Spleen (tissue), 11 donors: ENCODE results near the gene TACC3. TPM values are rescaled to one million over a fixed set of nuclear protein-coding genes. Genes with fewer than 3 reads are reported as not detected.

Source experiments
- DNase-seq: peaks from one replicate; pipeline ENCODE4 v3.0.0-alpha.2; 2020
- H3K27ac ChIP-seq, 8 donors: fragments of 200-600 bp; sonication (generic) in 7 of 8; 1 replicate in 4 of 8; 2 replicates in 4 of 8; pipeline versions ENCODE4 v1.5.0 to v1.8.0; 2016 to 2021; ENCODE audit warnings: inconsistent platforms in 4 of 8, mild to moderate bottlenecking in 4 of 8, moderate library complexity in 1 of 8
- H3K27me3 ChIP-seq, 7 donors: fragments of 200-600 bp; sonication (generic) in 6 of 7; replicated peaks in 1 of 7; 1 replicate in 4 of 7; 2 replicates in 3 of 7; pipeline versions ENCODE4 v1.5.0 to v1.8.0; 2016 to 2021; ENCODE audit warnings: inconsistent platforms in 3 of 7, mild to moderate bottlenecking in 1 of 7
- H3K36me3 ChIP-seq, 6 donors: fragments of 200-600 bp; sonication (generic) in 5 of 6; 1 replicate in 4 of 6; 2 replicates in 2 of 6; pipeline versions ENCODE4 v1.5.0 to v1.8.0; 2016 to 2021; ENCODE audit warnings: inconsistent platforms in 2 of 6
- H3K4me1 ChIP-seq, 6 donors: fragments of 200-600 bp; sonication (generic) in 5 of 6; 1 replicate in 3 of 6; 2 replicates in 3 of 6; pipeline versions ENCODE4 v1.5.0 to v1.8.0; 2016 to 2021; ENCODE audit warnings: inconsistent platforms in 3 of 6
- H3K4me3 ChIP-seq, 8 donors: fragments of 200-600 bp; sonication (generic) in 7 of 8; 1 replicate in 4 of 8; 2 replicates in 4 of 8; pipeline versions ENCODE4 v1.5.0 to v1.8.0; 2016 to 2021; ENCODE audit warnings: inconsistent platforms in 4 of 8, mild to moderate bottlenecking in 4 of 8, moderate library complexity in 2 of 8
- H3K9me3 ChIP-seq, 8 donors: fragments of 200-600 bp; sonication (generic) in 7 of 8; 1 replicate in 4 of 8; 2 replicates in 4 of 8; pipeline versions ENCODE4 v1.5.0 to v1.8.0; 2016 to 2021; ENCODE audit warnings: inconsistent platforms in 4 of 8
- POLR2A ChIP-seq, 3 donors: fragments of 450-650 bp; IDR thresholded peaks; one replicate each; pipeline ENCODE4 v1.5.1; 2017; ENCODE audit warnings: antibody characterized with exemption in 3 of 3, mild to moderate bottlenecking in 1 of 3
- POLR2AphosphoS5 ChIP-seq, 3 donors: sonication (generic); formaldehyde crosslinking; IDR thresholded peaks; one replicate each; pipeline ENCODE4 v1.5.1; 2017; ENCODE audit warnings: antibody characterized with exemption in 3 of 3
- WGBS, 5 donors: extraction: QIAGEN DNeasy Blood & Tissue Kit in 3 of 5; methylation state at CpG; one replicate each; pipeline versions ENCODE4 v1.1.5 to v1.1.7; 2013 to 2018; 5-methylcytosine and 5-hydroxymethylcytosine counted together
- intact Hi-C: fragments of 100-400 bp; cut with DNase I; formaldehyde crosslinking; loops from one replicate; pipeline ENCODE4 v1.15.0; 2023; ENCODE audit warnings: low total_unique reads
- polyA plus RNA-seq, 3 donors: library from polyadenylated mRNA; stranded (reverse); fragments of 200-250 nt; gene quantifications; one replicate each; pipeline ENCODE4 v1.2.1, GENCODE V29; 2013
- total RNA-seq, 7 donors: library from RNA; depleted of rRNA in 3 of 7; stranded (reverse); fragments of >200 nt in 3 of 7; fragmentation: NEBNext Ultra II Directional in 4 of 7; extraction: Animal tissue kit (Norgen Biotek cat#: 25700) in 4 of 7; gene quantifications; one replicate each; pipeline versions ENCODE4 v1.1.0 to v1.2.1, GENCODE V29; 2016 to 2021
- TF ChIP-seq, protein P1 (sequence below), 11 experiments: fragments of 200-600 bp in 7 of 11; fragments of 450-650 bp in 4 of 11; sonication (generic) in 4 of 11; IDR thresholded peaks in 8 of 11; conservative IDR thresholded peaks in 3 of 11; 1 replicate in 7 of 11; 2 replicates in 4 of 11; pipeline versions ENCODE4 v1.4.0 to v1.8.0; 2016 to 2021; ENCODE audit warnings: antibody characterized with exemption in 11 of 11, inconsistent platforms in 4 of 11, mild to moderate bottlenecking in 1 of 11
- donor health status: healthy with polysubstance abuse.
- donor health status: DM: no; HTN: no; CAD: no; lungs with moderate emphysema.
- donor health status: DM: no; HTN: no; CAD: no.
- donor health status: Bipolar disorder and iron deficiency.
- donor health status: healthy.
- donor health status: DM: no; HTN: no; CAD: no.
- donor health status: DM: yes; HTN: yes; CAD: no.

The TACC3 gene
- total and polyA plus RNA-seq, 10 donors: 33.3 to 84.4 (median 53.4) TPM

GRCh38 chr4:1767770-1768366 lies 46.5 kb downstream of the TACC3 start:
- no peaks in the 10 kb centered on the region for H3K9me3 ChIP-seq
- H3K27me3 ChIP-seq: peaks cover 0 to 100% (median 40%) of the 10 kb centered on the region in 7 donors
- H3K4me3 ChIP-seq: peak overlapping the region in 6 of 8 donors; percentile 9 to 68 (median 36)
- H3K4me1 ChIP-seq: peaks cover 7 to 54% (median 34%) of the 10 kb centered on the region in 6 donors
- H3K36me3 ChIP-seq: no peaks in the 10 kb centered on the region
- 19 to 45% (median 23%) methylated on average over 3 to 29 of the region's 32 CpGs for WGBS, 5 donors
- no peak overlapping the region for H3K27ac ChIP-seq
- intact Hi-C loops: no loop called here
- TF ChIP-seq POLR2AphosphoS5 (IDR thresholded peaks at IDR 0.05) (no peak), POLR2A (IDR thresholded peaks at IDR 0.05) (no peak)
- TF ChIP-seq, protein P1, sequence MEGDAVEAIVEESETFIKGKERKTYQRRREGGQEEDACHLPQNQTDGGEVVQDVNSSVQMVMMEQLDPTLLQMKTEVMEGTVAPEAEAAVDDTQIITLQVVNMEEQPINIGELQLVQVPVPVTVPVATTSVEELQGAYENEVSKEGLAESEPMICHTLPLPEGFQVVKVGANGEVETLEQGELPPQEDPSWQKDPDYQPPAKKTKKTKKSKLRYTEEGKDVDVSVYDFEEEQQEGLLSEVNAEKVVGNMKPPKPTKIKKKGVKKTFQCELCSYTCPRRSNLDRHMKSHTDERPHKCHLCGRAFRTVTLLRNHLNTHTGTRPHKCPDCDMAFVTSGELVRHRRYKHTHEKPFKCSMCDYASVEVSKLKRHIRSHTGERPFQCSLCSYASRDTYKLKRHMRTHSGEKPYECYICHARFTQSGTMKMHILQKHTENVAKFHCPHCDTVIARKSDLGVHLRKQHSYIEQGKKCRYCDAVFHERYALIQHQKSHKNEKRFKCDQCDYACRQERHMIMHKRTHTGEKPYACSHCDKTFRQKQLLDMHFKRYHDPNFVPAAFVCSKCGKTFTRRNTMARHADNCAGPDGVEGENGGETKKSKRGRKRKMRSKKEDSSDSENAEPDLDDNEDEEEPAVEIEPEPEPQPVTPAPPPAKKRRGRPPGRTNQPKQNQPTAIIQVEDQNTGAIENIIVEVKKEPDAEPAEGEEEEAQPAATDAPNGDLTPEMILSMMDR (IDR thresholded peaks at IDR 0.05 in 8 of 11, conservative IDR thresholded peaks at IDR 0.05 in 3 of 11): peak in 6 of 11 experiments; percentile 12 to 32 (median 26)
- DNase-seq: no peak

DNA sequence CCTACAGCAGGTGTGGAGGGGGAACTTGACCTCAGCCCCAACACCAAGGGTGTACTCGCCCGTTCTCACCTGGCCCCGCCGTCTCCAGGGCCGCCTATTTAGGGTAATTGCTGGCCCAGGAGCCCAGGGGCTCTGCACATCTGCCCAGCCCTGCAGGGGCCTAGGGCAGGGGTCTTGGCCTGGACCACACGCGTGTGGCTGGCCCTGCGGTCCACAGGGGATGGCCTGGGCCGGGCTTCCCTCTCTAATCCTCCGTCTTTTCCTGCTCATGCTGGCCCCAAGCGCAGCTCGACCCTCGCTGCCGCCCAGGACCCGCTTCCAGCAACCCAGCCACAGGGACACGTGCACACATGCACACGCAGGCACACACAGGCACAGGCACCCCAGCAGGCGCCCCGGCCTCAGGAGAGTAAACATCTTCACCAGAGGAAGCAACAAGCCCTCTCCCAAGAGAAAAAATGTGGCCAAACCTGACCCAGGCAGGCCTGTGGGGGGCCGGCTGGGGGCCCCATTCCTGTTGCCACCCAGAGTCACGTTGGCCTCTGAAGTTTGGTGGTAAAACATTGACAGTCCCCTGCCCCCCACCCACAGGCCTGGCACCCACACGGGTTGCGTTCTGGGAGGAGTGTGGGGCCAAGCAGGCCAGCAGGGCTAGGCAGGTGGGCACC lies 47.2 kb downstream of the TACC3 start:
- WGBS, 5 donors: 55 to 68% (median 58%) methylated on average over 18 to 23 of the region's 23 CpGs
- H3K27ac ChIP-seq: no peak overlapping the region
- intact Hi-C loops: no loop called here
- peaks cover 4 to 48% (median 28%) of the 10 kb centered on the region in 6 donors for H3K4me1 ChIP-seq
- TF ChIP-seq POLR2A (IDR thresholded peaks at IDR 0.05) (no peak), POLR2AphosphoS5 (IDR thresholded peaks at IDR 0.05) (no peak)
- TF ChIP-seq, protein P1 (IDR thresholded peaks at IDR 0.05 in 8 of 11, conservative IDR thresholded peaks at IDR 0.05 in 3 of 11): no peak
- H3K4me3 ChIP-seq: peak overlapping the region in 1 of 8 donors; percentile 68
- DNase-seq: no peak
- H3K36me3 ChIP-seq: no peaks in the 10 kb centered on the region
- H3K9me3 ChIP-seq: no peaks in the 10 kb centered on the region
- peaks cover 0 to 100% (median 33%) of the 10 kb centered on the region in 7 donors for H3K27me3 ChIP-seq

GRCh38 chr4:1769692-1770091 lies 48.4 kb downstream of the TACC3 start:
- peaks cover 4 to 40% (median 24%) of the 10 kb centered on the region in 6 donors for H3K4me1 ChIP-seq
- intact Hi-C loops: no loop called here
- no peak for DNase-seq
- H3K9me3 ChIP-seq: no peaks in the 10 kb centered on the region
- H3K4me3 ChIP-seq: no peak overlapping the region
- TF ChIP-seq POLR2A (IDR thresholded peaks at IDR 0.05) (no peak), POLR2AphosphoS5 (IDR thresholded peaks at IDR 0.05) (no peak)
- TF ChIP-seq, protein P1 (IDR thresholded peaks at IDR 0.05 in 8 of 11, conservative IDR thresholded peaks at IDR 0.05 in 3 of 11): no peak
- peaks cover 0 to 94% (median 31%) of the 10 kb centered on the region in 7 donors for H3K27me3 ChIP-seq
- no peaks in the 10 kb centered on the region for H3K36me3 ChIP-seq
- H3K27ac ChIP-seq: no peak overlapping the region
- 43 to 91% (median 81%) methylated on average over 3 to 6 of the region's 6 CpGs for WGBS, 5 donors

DNA sequence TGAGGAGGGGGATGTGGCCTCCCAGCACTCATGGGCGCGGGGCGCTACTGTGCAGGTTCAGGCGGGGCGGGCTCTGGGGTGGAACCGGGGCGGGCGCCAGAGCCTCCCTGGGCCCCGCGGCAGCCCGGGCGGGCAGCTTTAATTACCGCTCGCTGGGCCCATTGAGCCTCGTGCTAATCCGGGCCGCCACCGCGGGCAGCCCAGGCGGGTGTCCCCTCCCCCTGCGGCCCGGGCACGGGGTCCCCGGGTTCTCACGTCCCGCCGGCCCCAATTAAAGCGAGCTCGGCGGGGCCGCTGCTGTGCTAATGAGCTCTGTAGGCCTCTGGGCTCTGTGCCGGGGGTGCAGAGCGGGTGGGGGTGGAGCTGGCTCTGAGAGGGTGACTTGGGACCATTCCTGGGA lies 48.9 kb downstream of the TACC3 start:
- WGBS, 5 donors: 64 to 80% (median 71%) methylated on average over 10 to 33 of the region's 33 CpGs
- no peak for DNase-seq
- peaks cover 0 to 88% (median 31%) of the 10 kb centered on the region in 7 donors for H3K27me3 ChIP-seq
- H3K4me1 ChIP-seq: peaks cover 4 to 40% (median 24%) of the 10 kb centered on the region in 6 donors
- intact Hi-C loops: no loop called here
- TF ChIP-seq, protein P1 (IDR thresholded peaks at IDR 0.05 in 8 of 11, conservative IDR thresholded peaks at IDR 0.05 in 3 of 11): no peak
- TF ChIP-seq POLR2AphosphoS5 (IDR thresholded peaks at IDR 0.05) (no peak), POLR2A (IDR thresholded peaks at IDR 0.05) (no peak)
- H3K9me3 ChIP-seq: no peaks in the 10 kb centered on the region
- H3K4me3 ChIP-seq: no peak overlapping the region
- no peaks in the 10 kb centered on the region for H3K36me3 ChIP-seq
- H3K27ac ChIP-seq: no peak overlapping the region
